Lower leg skin (tissue), 3 donors: ENCODE results near the gene MAGT1.

Source experiments
- POLR2A ChIP-seq, 2 donors: fragments of 450-650 bp; IDR thresholded peaks; one replicate each; pipeline ENCODE4 v1.6.1; 2016 to 2017; ENCODE audit warnings: antibody characterized with exemption in 2 of 2, mild to moderate bottlenecking in 1 of 2, moderate library complexity in 1 of 2
- TF ChIP-seq, protein P1 (sequence below), 3 donors: fragments of 450-650 bp; IDR thresholded peaks; one replicate each; pipeline ENCODE4 v1.5.1; 2016; ENCODE audit warnings: antibody characterized with exemption in 3 of 3, mild to moderate bottlenecking in 3 of 3, moderate library complexity in 2 of 3

GRCh38 chrX:77918568-77918967 is 23.3 kb upstream of the MAGT1 start:
- TF ChIP-seq, protein P1, sequence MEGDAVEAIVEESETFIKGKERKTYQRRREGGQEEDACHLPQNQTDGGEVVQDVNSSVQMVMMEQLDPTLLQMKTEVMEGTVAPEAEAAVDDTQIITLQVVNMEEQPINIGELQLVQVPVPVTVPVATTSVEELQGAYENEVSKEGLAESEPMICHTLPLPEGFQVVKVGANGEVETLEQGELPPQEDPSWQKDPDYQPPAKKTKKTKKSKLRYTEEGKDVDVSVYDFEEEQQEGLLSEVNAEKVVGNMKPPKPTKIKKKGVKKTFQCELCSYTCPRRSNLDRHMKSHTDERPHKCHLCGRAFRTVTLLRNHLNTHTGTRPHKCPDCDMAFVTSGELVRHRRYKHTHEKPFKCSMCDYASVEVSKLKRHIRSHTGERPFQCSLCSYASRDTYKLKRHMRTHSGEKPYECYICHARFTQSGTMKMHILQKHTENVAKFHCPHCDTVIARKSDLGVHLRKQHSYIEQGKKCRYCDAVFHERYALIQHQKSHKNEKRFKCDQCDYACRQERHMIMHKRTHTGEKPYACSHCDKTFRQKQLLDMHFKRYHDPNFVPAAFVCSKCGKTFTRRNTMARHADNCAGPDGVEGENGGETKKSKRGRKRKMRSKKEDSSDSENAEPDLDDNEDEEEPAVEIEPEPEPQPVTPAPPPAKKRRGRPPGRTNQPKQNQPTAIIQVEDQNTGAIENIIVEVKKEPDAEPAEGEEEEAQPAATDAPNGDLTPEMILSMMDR (IDR thresholded peaks at IDR 0.05) = no peak
- no peak for TF ChIP-seq POLR2A (IDR thresholded peaks at IDR 0.05)
